DOHH2 (cell line): ENCODE data around the gene RBM22.

Experiments used
- CTCF ChIP-seq: fragments of 200-600 bp; sonication (generic); IDR thresholded peaks from one replicate; pipeline ENCODE4 v1.5.1; 2014; ENCODE audit warnings: antibody characterized with exemption, mild to moderate bottlenecking, low read depth, low read length; ENCODE audit not compliant: poor library complexity, severe bottlenecking
- EZH2phosphoT487 ChIP-seq: fragments of 200-600 bp; sonication (generic); IDR thresholded peaks from 2 replicates; pipeline ENCODE4 v1.6.1; 2017; ENCODE audit warnings: borderline replicate concordance, mild to moderate bottlenecking, antibody characterized with exemption, low read length, moderate library complexity, mixed read lengths

- TF ChIP-seq CTCF (no peak), EZH2phosphoT487 (no peak)
Observed at GRCh38 chr5:150642991-150643710, 57.7 kb downstream of the RBM22 start.
